AG04450 (cell line): ENCODE data around the gene MED20. TPM values are rescaled to one million over a fixed set of nuclear protein-coding genes. Genes with fewer than 3 reads are reported as not detected.
A peak's percentile ranks its signal among the peaks of the same experiment; 100 is the strongest.

Experiments
- CTCF ChIA-PET: fragments of 300-600, 350-600 bp; formaldehyde crosslinking; extraction: SDS; loops from one replicate; lab custom pipeline; 2022; ENCODE audit warnings: antibody characterized with exemption, inconsistent platforms; lab: Charles Lee
- POLR2A ChIA-PET: fragments of 350-600 bp; formaldehyde crosslinking; extraction: SDS; loops from one replicate; lab custom pipeline; 2021; ENCODE audit warnings: antibody characterized with exemption, inconsistent platforms; lab: Yijun Ruan, JAX
- DNase-seq: peaks from one replicate; pipeline ENCODE4 v3.0.0-alpha.2; 2011; ENCODE audit warnings: low read depth, low spot score
- H3K27ac ChIP-seq: one replicate; pipeline ENCODE4 v1.5.1; 2012; ENCODE audit warnings: low read depth, low read length, control low read depth
- H3K27me3 ChIP-seq: one replicate; pipeline ENCODE4 v1.6.0; 2012; ENCODE audit warnings: low read length; ENCODE audit not compliant: control insufficient read depth, insufficient read depth
- H3K4me3 ChIP-seq: 2 replicates; pipeline ENCODE4 v1.5.1; 2011; ENCODE audit warnings: mild to moderate bottlenecking, low read depth, low read length, control low read depth
- H3K9me3 ChIP-seq: 2 replicates; pipeline ENCODE4 v1.5.1; 2012; ENCODE audit warnings: low read length; ENCODE audit not compliant: control insufficient read depth, insufficient read depth
- CTCF ChIP-seq: IDR thresholded peaks from 2 replicates; pipeline ENCODE4 v1.5.1; 2011; ENCODE audit warnings: low read depth, low read length, control low read depth, inconsistent platforms
- polyA plus RNA-seq: library from polyadenylated mRNA; depleted of rRNA; stranded (reverse); fragments of >200 nt; gene quantifications from 2 replicates; pipeline ENCODE4 v1.2.3, GENCODE V29; 2011

MED20 gene
- polyA plus RNA-seq, 1 experiment, result 48.6 TPM

GRCh38 chr6:41941280-41942066 is 20.5 kb upstream of the MED20 start, which contains the start of gene CCND3:
Gene CCND3 (minus strand): TSS chr6:41941808. CDS start chr6:41941649, 159 bp downstream.
- Histone ChIP-seq H3K9me3 (peaks cover 3% of the 10 kb centered on the region; the same call in 1 of the 2 replicates), H3K4me3 (peak within 1 kb of the TSS; percentile 98), H3K27me3 (no peaks in the 10 kb centered on the region), H3K27ac (peak within 1 kb of the TSS; percentile 57)
- CTCF ChIA-PET, result interaction anchor here (0.6 to 12.9 kb wide), 4 partner anchors 20 to 108 kb away, joined by 3 to 145 read pairs (median 77); partner anchors contain the start of genes BYSL and MED20
- no peak for TF ChIP-seq CTCF
- POLR2A ChIA-PET, result interaction anchor here (0.9 to 1.1 kb wide), 2 partner anchors 27 to 154 kb away, joined by 3 to 5 read pairs; partner anchors contain the start of gene TOMM6
- DNase-seq, result peak; percentile 75

GRCh38 chr6:41940759-41941279 is 19.9 kb upstream of the MED20 start:
- H3K27me3 ChIP-seq, result no peaks in the 10 kb centered on the region
- peak overlapping the region; percentile 57 for H3K27ac ChIP-seq
- CTCF ChIA-PET, result interaction anchor here (1.1 to 12.9 kb wide), 4 partner anchors 19 to 154 kb away, joined by 3 to 145 read pairs (median 90); partner anchors contain the start of genes BYSL, MED20 and TOMM6
- peak overlapping the region; percentile 98 for H3K4me3 ChIP-seq
- peaks cover 3% of the 10 kb centered on the region; the same call in 1 of the 2 replicates for H3K9me3 ChIP-seq
- POLR2A ChIA-PET, result interaction anchor here (1.0 kb wide), 1 partner anchor 19 kb away, joined by 6 read pairs; the partner anchor contains the start of gene BYSL
- no peak for DNase-seq
- TF ChIP-seq CTCF, result 0 out of 2 replicates have a peak, but pooled peaks have one; percentile 4

- ChIA-PET POLR2A (interaction anchor here (0.5 to 1.7 kb wide), 4 partner anchors 19 to 571 kb away, joined by 3 to 6 read pairs (median 5); partner anchors contain the start of gene BYSL), CTCF (interaction anchor here (0.7 to 12.9 kb wide), 7 partner anchors 19 to 153 kb away, joined by 3 to 145 read pairs (median 8); partner anchors contain the start of genes BYSL, MED20 and TOMM6)
- no peak for TF ChIP-seq CTCF
- Histone ChIP-seq H3K27me3 (no peaks in the 10 kb centered on the region), H3K27ac (peak overlapping the region; percentile 21), H3K4me3 (peak overlapping the region; percentile 98), H3K9me3 (peaks cover 3% of the 10 kb centered on the region; the same call in 1 of the 2 replicates)
- no peak for DNase-seq
Measured at GRCh38 chr6:41939848-41940758, 19.2 kb upstream of the MED20 start.

- DNase-seq, result no peak
- peak overlapping the region; percentile 98 for H3K4me3 ChIP-seq
- no peak for TF ChIP-seq CTCF
- peak overlapping the region; percentile 57 for H3K27ac ChIP-seq
- no peaks in the 10 kb centered on the region for H3K27me3 ChIP-seq
- ChIA-PET POLR2A (interaction anchor here (0.5 to 1.7 kb wide), 5 partner anchors 12 to 570 kb away, joined by 3 to 6 read pairs (median 3); partner anchors contain the start of gene BYSL), CTCF (interaction anchor here (0.7 to 12.9 kb wide), 8 partner anchors 18 to 152 kb away, joined by 3 to 145 read pairs (median 6); partner anchors contain the start of genes BYSL, MED20 and TOMM6)
- peaks cover 3% of the 10 kb centered on the region; the same call in 1 of the 2 replicates for H3K9me3 ChIP-seq
Measured at GRCh38 chr6:41939176-41939847, 18.4 kb upstream of the MED20 start.
